Endodermal cell (in vitro differentiated cells): ENCODE data around the gene TMPO. TPM values are rescaled to one million over a fixed set of nuclear protein-coding genes. Genes with fewer than 3 reads are reported as not detected.
"Not testable (repeated sequence)": the region's sequence is repeated elsewhere in the genome, so short reads cannot be mapped to it uniquely, and the experiment has no call there.

Experiments used
- DNase-seq: peaks from one replicate; pipeline ENCODE4 v3.0.0-alpha.2; 2017
- H3K27ac ChIP-seq: 2 replicates; pipeline ENCODE4 v1.5.1; 2013; ENCODE audit warnings: mild to moderate bottlenecking, low read depth, low read length, moderate library complexity
- H3K27me3 ChIP-seq: 2 replicates; pipeline ENCODE4 v1.6.1; 2013; ENCODE audit warnings: mild to moderate bottlenecking, low read length, moderate library complexity; ENCODE audit not compliant: insufficient read depth, control insufficient read depth, poor library complexity, severe bottlenecking
- H3K36me3 ChIP-seq: 2 replicates; pipeline ENCODE4 v1.7.0; 2013; ENCODE audit warnings: mild to moderate bottlenecking, low read length, moderate library complexity; ENCODE audit not compliant: control insufficient read depth, insufficient read depth
- H3K4me1 ChIP-seq: one replicate; pipeline ENCODE4 v1.7.0; 2013; ENCODE audit warnings: low read length; ENCODE audit not compliant: control insufficient read depth, insufficient read depth
- H3K4me3 ChIP-seq: 2 replicates; pipeline ENCODE4 v1.5.1; 2013; ENCODE audit warnings: mild to moderate bottlenecking, low read length, moderate library complexity
- H3K9ac ChIP-seq: 2 replicates; pipeline ENCODE4 v1.6.1; 2013; ENCODE audit warnings: mild to moderate bottlenecking, low read length, moderate library complexity; ENCODE audit not compliant: poor library complexity, severe bottlenecking; ENCODE audit errors: extremely low read depth
- H3K9me3 ChIP-seq: 2 replicates; pipeline ENCODE4 v1.6.1; 2013; ENCODE audit warnings: mild to moderate bottlenecking, low read length, moderate library complexity; ENCODE audit not compliant: control insufficient read depth
- H3K27ac Mint-ChIP-seq: 2 replicates; pipeline ENCODE4 v1.8.0; 2020; ENCODE audit warnings: mixed read lengths
- H3K27me3 Mint-ChIP-seq: 2 replicates; pipeline ENCODE4 v1.8.0; 2021; ENCODE audit warnings: mild to moderate bottlenecking, mixed read lengths; ENCODE audit not compliant: insufficient read depth
- H3K36me3 Mint-ChIP-seq: 2 replicates; pipeline ENCODE4 v1.8.0; 2020; ENCODE audit warnings: low read depth, mixed read lengths
- H3K4me1 Mint-ChIP-seq: 2 replicates; pipeline ENCODE4 v1.8.0; 2020; ENCODE audit warnings: mixed read lengths
- H3K4me3 Mint-ChIP-seq: 2 replicates; pipeline ENCODE4 v1.8.0; 2020; ENCODE audit warnings: mild to moderate bottlenecking, moderate library complexity, mixed read lengths
- H3K9me3 Mint-ChIP-seq: 2 replicates; pipeline ENCODE4 v1.8.0; 2020; ENCODE audit warnings: mild to moderate bottlenecking, mixed read lengths
- WGBS, 2 experiments: methylation state at CpG; one replicate each; pipeline versions ENCODE4 v1.1.5 to v1.1.7; 2013; ENCODE audit warnings: missing lambda C conversion rate in 2 of 2, mixed read lengths in 1 of 2; ENCODE audit not compliant: insufficient coverage in 1 of 2, insufficient read length in 1 of 2; 5-methylcytosine and 5-hydroxymethylcytosine counted together
- total RNA-seq, 2 donors: library from RNA; stranded (reverse); fragmentation: NEBNext Ultra II Directional in 1 of 2; extraction: Animal tissue kit (Norgen Biotek cat#: 25700) in 1 of 2; gene quantifications; 2 replicates in 1 of 2; 3 replicates in 1 of 2; pipeline ENCODE4 v1.2.1, GENCODE V29; 2021
- TF ChIP-seq, protein P1 (sequence below): fragments of 200-600 bp; sonication (generic); conservative IDR thresholded peaks from 2 replicates; pipeline ENCODE4 v1.5.0; 2021; ENCODE audit warnings: antibody characterized with exemption, mild to moderate bottlenecking

The TMPO gene
- total RNA-seq, 2 donors from 2014 or later: 176 to 203 TPM

DNA sequence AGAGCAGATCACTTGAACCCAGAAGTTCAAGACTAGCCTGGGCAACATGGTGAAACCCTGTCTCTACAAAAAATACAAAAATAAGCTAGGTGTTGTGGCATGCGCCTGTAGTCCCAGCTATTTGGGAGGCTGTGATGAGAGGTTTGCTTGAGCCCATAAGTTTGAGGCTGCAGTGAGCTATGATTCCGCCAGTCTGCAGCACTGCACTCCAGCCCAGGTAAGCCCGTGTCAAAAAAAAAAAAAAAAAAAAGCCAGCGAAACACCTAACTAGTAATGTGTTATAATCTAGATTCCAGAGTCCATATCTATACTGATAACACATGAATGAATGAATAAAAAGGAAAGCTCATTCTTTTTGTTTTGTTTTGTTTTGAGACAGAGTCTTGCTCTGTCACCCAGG, 59.6 kb downstream of the TMPO start:
- WGBS, 2 experiments: 86 to 93% methylated on average over 1 to 2 of the region's 4 CpGs
- Mint-ChIP-seq H3K27ac (no peak overlapping the region), H3K9me3 (peaks cover 3% of the 10 kb centered on the region), H3K27me3 (no peaks in the 10 kb centered on the region), H3K4me3 (no peak overlapping the region), H3K4me1 (peaks cover 8% of the 10 kb centered on the region), H3K36me3 (no peaks in the 10 kb centered on the region)
- TF ChIP-seq, protein P1, sequence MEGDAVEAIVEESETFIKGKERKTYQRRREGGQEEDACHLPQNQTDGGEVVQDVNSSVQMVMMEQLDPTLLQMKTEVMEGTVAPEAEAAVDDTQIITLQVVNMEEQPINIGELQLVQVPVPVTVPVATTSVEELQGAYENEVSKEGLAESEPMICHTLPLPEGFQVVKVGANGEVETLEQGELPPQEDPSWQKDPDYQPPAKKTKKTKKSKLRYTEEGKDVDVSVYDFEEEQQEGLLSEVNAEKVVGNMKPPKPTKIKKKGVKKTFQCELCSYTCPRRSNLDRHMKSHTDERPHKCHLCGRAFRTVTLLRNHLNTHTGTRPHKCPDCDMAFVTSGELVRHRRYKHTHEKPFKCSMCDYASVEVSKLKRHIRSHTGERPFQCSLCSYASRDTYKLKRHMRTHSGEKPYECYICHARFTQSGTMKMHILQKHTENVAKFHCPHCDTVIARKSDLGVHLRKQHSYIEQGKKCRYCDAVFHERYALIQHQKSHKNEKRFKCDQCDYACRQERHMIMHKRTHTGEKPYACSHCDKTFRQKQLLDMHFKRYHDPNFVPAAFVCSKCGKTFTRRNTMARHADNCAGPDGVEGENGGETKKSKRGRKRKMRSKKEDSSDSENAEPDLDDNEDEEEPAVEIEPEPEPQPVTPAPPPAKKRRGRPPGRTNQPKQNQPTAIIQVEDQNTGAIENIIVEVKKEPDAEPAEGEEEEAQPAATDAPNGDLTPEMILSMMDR: no peak
- Histone ChIP-seq H3K4me1 (no peaks in the 10 kb centered on the region), H3K4me3 (no peak overlapping the region), H3K27me3 (no peaks in the 10 kb centered on the region), H3K9ac (no peak overlapping the region), H3K27ac (no peak overlapping the region), H3K9me3 (no peaks in the 10 kb centered on the region), H3K36me3 (no peaks in the 10 kb centered on the region)
- peak; percentile 30 for DNase-seq

DNA sequence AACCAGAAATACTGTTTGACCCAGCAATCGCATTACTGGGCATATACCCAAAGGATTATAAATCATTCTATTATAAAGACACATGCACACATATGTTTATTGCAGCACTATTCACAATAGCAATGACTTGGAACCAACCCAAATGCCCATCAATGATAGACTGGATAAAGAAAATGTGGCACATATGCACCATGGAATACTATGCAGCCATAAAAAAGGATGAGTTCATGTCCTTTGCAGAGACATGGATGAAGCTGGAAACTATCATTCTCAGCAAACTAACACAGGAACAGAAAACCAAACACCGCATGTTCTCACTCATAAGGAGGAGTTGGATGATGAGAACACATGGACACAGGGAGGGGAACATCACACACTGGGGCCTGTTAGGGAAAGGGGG, 61.4 kb downstream of the TMPO start:
- not testable (repeated sequence) for H3K9ac ChIP-seq, H3K4me1 Mint-ChIP-seq, H3K27ac Mint-ChIP-seq, H3K9me3 Mint-ChIP-seq, H3K9me3 ChIP-seq, H3K36me3 ChIP-seq, H3K27me3 ChIP-seq, H3K4me3 ChIP-seq, H3K27me3 Mint-ChIP-seq, H3K4me3 Mint-ChIP-seq, H3K36me3 Mint-ChIP-seq, DNase-seq, H3K27ac ChIP-seq, H3K4me1 ChIP-seq
- WGBS, 2 experiments: 100% methylated on average over 2 of the region's 2 CpGs; no CpG with 5 or more reads in 1 of the 2 experiments

DNA sequence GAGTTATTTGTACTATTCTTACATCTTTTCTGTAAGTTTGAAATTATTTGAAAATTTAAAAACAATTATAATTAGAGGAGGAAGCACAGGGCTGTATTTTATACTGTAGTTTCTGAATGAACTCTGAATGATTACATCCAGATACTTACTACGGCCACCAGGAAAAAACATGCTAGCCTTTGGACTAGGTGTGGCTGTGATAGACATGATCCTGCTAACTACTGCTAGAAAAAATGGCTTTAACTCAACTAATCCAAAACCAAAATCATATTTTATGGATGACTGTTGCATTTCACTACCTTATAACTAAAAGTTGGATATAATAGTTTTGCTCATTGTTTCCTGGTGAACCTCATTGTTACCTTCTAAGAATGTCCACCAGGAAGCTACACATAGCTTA, 63.0 kb downstream of the TMPO start:
- 86% methylated on average over 1 of the region's 1 CpG; no CpG with 5 or more reads in 1 of the 2 experiments for WGBS, 2 experiments
- no peak overlapping the region for H3K9ac ChIP-seq
- no peaks in the 10 kb centered on the region for H3K27me3 ChIP-seq
- H3K36me3 ChIP-seq: no peaks in the 10 kb centered on the region
- Mint-ChIP-seq H3K27me3 (no peaks in the 10 kb centered on the region), H3K27ac (no peak overlapping the region), H3K4me1 (peaks cover 8% of the 10 kb centered on the region), H3K4me3 (no peak overlapping the region), H3K9me3 (peaks cover 3% of the 10 kb centered on the region), H3K36me3 (no peaks in the 10 kb centered on the region)
- H3K4me3 ChIP-seq: no peak overlapping the region
- TF ChIP-seq, protein P1: peak; percentile 24
- H3K4me1 ChIP-seq: no peaks in the 10 kb centered on the region
- peak; percentile 13 for DNase-seq
- no peaks in the 10 kb centered on the region for H3K9me3 ChIP-seq
- no peak overlapping the region for H3K27ac ChIP-seq

DNA sequence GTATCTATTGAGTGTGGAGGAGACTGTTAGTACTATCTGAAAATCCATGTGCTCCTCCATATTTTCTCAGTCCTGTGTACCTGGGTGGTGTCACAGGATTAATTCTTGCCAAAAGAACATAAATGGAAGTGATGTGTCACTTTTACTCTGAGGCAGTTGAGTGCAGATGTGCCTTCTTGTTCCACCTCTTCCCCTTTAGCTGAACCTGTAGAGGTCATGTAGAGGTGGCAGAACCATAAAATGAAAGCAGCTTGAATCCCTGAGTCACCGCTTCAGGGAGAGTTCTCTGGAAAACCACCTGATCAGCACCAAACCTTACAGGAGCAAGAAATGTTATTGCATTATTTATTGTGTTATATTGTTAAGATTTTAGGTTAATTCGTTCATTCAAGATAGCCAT, 63.4 kb downstream of the TMPO start:
- TF ChIP-seq, protein P1: no peak
- Histone ChIP-seq H3K9me3 (no peaks in the 10 kb centered on the region), H3K9ac (no peak overlapping the region), H3K27me3 (no peaks in the 10 kb centered on the region), H3K36me3 (no peaks in the 10 kb centered on the region), H3K4me1 (no peaks in the 10 kb centered on the region), H3K4me3 (no peak overlapping the region), H3K27ac (no peak overlapping the region)
- peaks cover 3% of the 10 kb centered on the region for H3K9me3 Mint-ChIP-seq
- H3K36me3 Mint-ChIP-seq: no peaks in the 10 kb centered on the region
- peak; percentile 39 for DNase-seq
- 100% methylated on average over 1 of the region's 2 CpGs; no CpG with 5 or more reads in 1 of the 2 experiments for WGBS, 2 experiments
- H3K4me3 Mint-ChIP-seq: no peak overlapping the region
- no peaks in the 10 kb centered on the region for H3K27me3 Mint-ChIP-seq
- H3K4me1 Mint-ChIP-seq: peaks cover 7% of the 10 kb centered on the region
- no peak overlapping the region for H3K27ac Mint-ChIP-seq
